Right cardiac atrium (tissue), 5 donors: ENCODE measurements around the gene ICA1L. TPM values are rescaled to one million over a fixed set of nuclear protein-coding genes. Genes with fewer than 3 reads are reported as not detected.
"Not testable (repeated sequence)": the region's sequence is repeated elsewhere in the genome, so short reads cannot be mapped to it uniquely, and the experiment has no call there.

Source experiments
- ATAC-seq, 2 donors: fragments of 200-7000 bp; cut with Tn5 transposase; one replicate each; pipeline versions ENCODE4 v1.8.0 to v1.9.1; 2020; ENCODE audit warnings: moderate library complexity in 2 of 2, mild to moderate bottlenecking in 1 of 2
- DNase-seq, 3 donors: peaks; one replicate each; pipeline ENCODE4 v3.0.0-alpha.2; 2020
- H3K27ac ChIP-seq: one replicate; pipeline ENCODE4 v1.5.1; 2013; ENCODE audit warnings: mild to moderate bottlenecking, low read length, control low read depth, moderate library complexity
- H3K27me3 ChIP-seq: one replicate; pipeline ENCODE4 v1.6.1; 2013; ENCODE audit not compliant: control insufficient read depth, insufficient read depth
- H3K4me1 ChIP-seq: one replicate; pipeline ENCODE4 v1.6.1; 2013; ENCODE audit warnings: low read length; ENCODE audit not compliant: control insufficient read depth, insufficient read depth
- H3K4me3 ChIP-seq: one replicate; pipeline ENCODE4 v1.5.1; 2013; ENCODE audit warnings: low read length, control low read depth
- H3K9me3 ChIP-seq: one replicate; pipeline ENCODE4 v1.6.1; 2013; ENCODE audit warnings: low read length; ENCODE audit not compliant: control insufficient read depth
- WGBS: extraction: QIAGEN DNeasy Blood & Tissue Kit; methylation state at CpG from one replicate; pipeline ENCODE4 v1.1.7; 2013; 5-methylcytosine and 5-hydroxymethylcytosine counted together
- intact Hi-C, 4 donors: fragments of 100-400 bp; cut with DNase I; formaldehyde crosslinking; loops; one replicate each; pipeline versions ENCODE4 v1.11.0 to v1.14.0; 2022 to 2023
- long read RNA-seq, 4 donors: library from polyadenylated mRNA; unstranded; transcript quantifications; one replicate each; pipeline ENCODE4 v2.0.0, GENCODE V29; 2020 to 2021
- polyA plus RNA-seq: library from polyadenylated mRNA; stranded (reverse); fragments of 200-250 nt; gene quantifications from one replicate; pipeline ENCODE4 v1.2.3, GENCODE V29; 2013
- total RNA-seq, 4 donors: library from RNA; stranded (reverse); fragmentation: NEBNext Ultra II Directional; extraction: Animal tissue kit (Norgen Biotek cat#: 25700); gene quantifications; one replicate each; pipeline ENCODE4 v1.2.1, GENCODE V29; 2021
- donor health status: healthy with polysubstance abuse.
- donor health status: DM: no; HTN: yes; CAD: no.
- donor health status: DM: no; HTN: no; CAD: no.
- donor health status: DM: no; HTN: yes; CAD: no; lungs with severe emphysema.
- donor health status: DM: yes; HTN: yes; CAD: no.

The ICA1L gene
- total RNA-seq (10 to 100 TPM in 3 of 4 donors, 1 to 10 TPM in 1; 7.3 to 17.7 (median 12.8) TPM), polyA plus RNA-seq (5.1 TPM)
- long read RNA-seq, donor 1, partial matches to known transcripts = 1 of 20 reads
- long read RNA-seq, donor 1, other reads (novel, unspliced or antisense) = 16 of 20 reads
- long read RNA-seq, donor 2, partial matches to known transcripts = 1 of 4 reads
- long read RNA-seq, donor 2, other reads (novel, unspliced or antisense) = 3 of 4 reads
- long read RNA-seq, donor 3, full-length matches to known transcripts = 6 of 37 reads
- long read RNA-seq, donor 3, partial matches to known transcripts = 6 of 37 reads
- long read RNA-seq, donor 3, other reads (novel, unspliced or antisense) = 25 of 37 reads
- long read RNA-seq, donor 4, partial matches to known transcripts = 0 of 8 reads
- long read RNA-seq, donor 4, other reads (novel, unspliced or antisense) = 8 of 8 reads

GRCh38 chr2:202871300-202872141, at the start of gene ICA1L:
Gene ICA1L (minus strand): TSS chr2:202871766. CDS start chr2:202829009, 42,757 bp downstream.
- Histone ChIP-seq H3K4me1 (no peaks in the 10 kb centered on the region), H3K27ac (peak within 1 kb of the TSS; percentile 48), H3K9me3 (no peaks in the 10 kb centered on the region), H3K4me3 (peak within 1 kb of the TSS; percentile 56), H3K27me3 (no peaks in the 10 kb centered on the region)
- DNase-seq = peak; percentile 76 to 90 (median 87)
- intact Hi-C loops = no loop called here
- under 1% methylated on average over 93 of the region's 93 CpGs for WGBS
- peak; percentile 93 to 95 for ATAC-seq

GRCh38 chr2:202918860-202919259, 47.3 kb upstream of the ICA1L start:
- Histone ChIP-seq H3K4me1 (no peaks in the 10 kb centered on the region), H3K9me3 (no peaks in the 10 kb centered on the region), H3K27ac (no peak overlapping the region), H3K4me3 (no peak overlapping the region), H3K27me3 (no peaks in the 10 kb centered on the region)
- DNase-seq = no peak
- intact Hi-C loops = no loop called here
- no peak for ATAC-seq
- 92% methylated on average over 1 of the region's 1 CpG for WGBS

- H3K4me3 ChIP-seq = peak overlapping the region; percentile 99
- H3K27me3 ChIP-seq, H3K4me1 ChIP-seq, H3K9me3 ChIP-seq, intact Hi-C loops: not testable (repeated sequence)
- peak; percentile 90 to 92 for ATAC-seq
- WGBS = 3% methylated on average over 18 of the region's 49 CpGs
- peak in 1 of 3 donors; percentile 62 for DNase-seq
- H3K27ac ChIP-seq = peak overlapping the region; percentile 98
Measured at GRCh38 chr2:202912342-202913201, 41.0 kb upstream of the ICA1L start.

- Histone ChIP-seq H3K4me3 (peak within 1 kb of the TSS; percentile 99), H3K4me1 (no peaks in the 10 kb centered on the region), H3K9me3 (no peaks in the 10 kb centered on the region), H3K27ac (peak within 1 kb of the TSS; percentile 98), H3K27me3 (no peaks in the 10 kb centered on the region)
- intact Hi-C loops = no loop called here
- DNase-seq (peak; percentile 94 to 97 (median 96)), ATAC-seq (peak; percentile 98)
- WGBS = under 1% methylated on average over 39 of the region's 39 CpGs
Measured at GRCh38 chr2:202911512-202912341, 40.2 kb upstream of the ICA1L start, which contains the start of the genes CARF and WDR12. Gene CARF (plus strand): TSS chr2:202912275. CDS start chr2:202941903, 29,628 bp downstream. Gene WDR12 (minus strand): TSS chr2:202911673. CDS start chr2:202911476, 197 bp downstream.

GRCh38 chr2:202911203-202911511, 39.6 kb upstream of the ICA1L start:
- intact Hi-C loops = no loop called here
- DNase-seq (no peak), ATAC-seq (no peak)
- Histone ChIP-seq H3K27me3 (no peaks in the 10 kb centered on the region), H3K4me1 (no peaks in the 10 kb centered on the region), H3K27ac (peak overlapping the region; percentile 79), H3K9me3 (no peaks in the 10 kb centered on the region), H3K4me3 (peak overlapping the region; percentile 99)
- WGBS = 0% methylated on average over 8 of the region's 8 CpGs

- no peak overlapping the region for H3K27ac ChIP-seq
Measured at GRCh38 chr2:202910698-202911097, 39.1 kb upstream of the ICA1L start.

GRCh38 chr2:202910250-202910649, 38.7 kb upstream of the ICA1L start:
- H3K27me3 ChIP-seq = not testable (repeated sequence)

More at GRCh38 chr2:202910698-202911097, 39.1 kb upstream of the ICA1L start:
- WGBS = 22% methylated on average over 3 of the region's 3 CpGs
- no peak for ATAC-seq
- Histone ChIP-seq H3K9me3 (no peaks in the 10 kb centered on the region), H3K4me3 (peak overlapping the region; percentile 99), H3K27me3 (no peaks in the 10 kb centered on the region), H3K4me1 (no peaks in the 10 kb centered on the region)
- no peak for DNase-seq
- intact Hi-C loops = no loop called here

GRCh38 chr2:202909394-202910192, 38.0 kb upstream of the ICA1L start:
- 91% methylated on average over 6 of the region's 6 CpGs for WGBS
- Histone ChIP-seq H3K9me3 (no peaks in the 10 kb centered on the region), H3K27ac (no peak overlapping the region), H3K27me3 (no peaks in the 10 kb centered on the region), H3K4me1 (no peaks in the 10 kb centered on the region), H3K4me3 (no peak overlapping the region)
- no peak for ATAC-seq
- intact Hi-C loops = no loop called here
- DNase-seq = no peak

More at GRCh38 chr2:202910250-202910649, 38.7 kb upstream of the ICA1L start:
- 85% methylated on average over 5 of the region's 5 CpGs for WGBS
- H3K9me3 ChIP-seq, H3K27ac ChIP-seq, ATAC-seq, DNase-seq, intact Hi-C loops, H3K4me1 ChIP-seq: not testable (repeated sequence)
- H3K4me3 ChIP-seq = peak overlapping the region; percentile 99

GRCh38 chr2:202908186-202908585, 36.6 kb upstream of the ICA1L start:
- no peak overlapping the region for H3K4me3 ChIP-seq
- ATAC-seq = no peak
- intact Hi-C loops = no loop called here
- H3K9me3 ChIP-seq = no peaks in the 10 kb centered on the region
- H3K27ac ChIP-seq = no peak overlapping the region
- H3K4me1 ChIP-seq = no peaks in the 10 kb centered on the region
- H3K27me3 ChIP-seq = no peaks in the 10 kb centered on the region
- 77% methylated on average over 5 of the region's 5 CpGs for WGBS
- no peak for DNase-seq
